Mesendoderm (in vitro differentiated cells): Measurements from ENCODE around the gene TAC4.

Experiments
- DNase-seq: peaks from one replicate; pipeline ENCODE4 v3.0.0; 2013
- H2AK5ac ChIP-seq: 2 replicates; pipeline ENCODE4 v1.6.1; 2013; ENCODE audit warnings: low read length, inconsistent platforms
- H2BK120ac ChIP-seq: 2 replicates; pipeline ENCODE4 v1.6.1; 2013; ENCODE audit warnings: low read depth, mild to moderate bottlenecking, low read length, moderate library complexity, mixed read lengths
- H2BK15ac ChIP-seq: replicated peaks from 2 replicates; pipeline ENCODE4 v1.6.1; 2013; ENCODE audit warnings: low read depth, mild to moderate bottlenecking, moderate library complexity
- H2BK5ac ChIP-seq: 2 replicates; pipeline ENCODE4 v1.6.1; 2013; ENCODE audit warnings: low read length, inconsistent platforms
- H3K18ac ChIP-seq: 2 replicates; pipeline ENCODE4 v1.6.1; 2013; ENCODE audit warnings: mild to moderate bottlenecking, low read length, mixed read lengths
- H3K23ac ChIP-seq: one replicate; pipeline ENCODE4 v1.6.1; 2013; ENCODE audit warnings: low read length
- H3K27ac ChIP-seq: 2 replicates; pipeline ENCODE4 v1.5.1; 2013; ENCODE audit warnings: low read depth, mild to moderate bottlenecking, inconsistent platforms, low read length, moderate library complexity
- H3K27me3 ChIP-seq: 2 replicates; pipeline ENCODE4 v1.6.1; 2013; ENCODE audit warnings: low read length, control low read depth, mild to moderate bottlenecking, inconsistent platforms; ENCODE audit not compliant: insufficient read depth, poor library complexity
- H3K36me3 ChIP-seq: 2 replicates; pipeline ENCODE4 v1.6.1; 2013; ENCODE audit warnings: low read length, inconsistent platforms; ENCODE audit not compliant: control insufficient read depth, insufficient read depth
- H3K4ac ChIP-seq: one replicate; pipeline ENCODE4 v1.6.1; 2013; ENCODE audit warnings: low read depth, mild to moderate bottlenecking, low read length, moderate library complexity
- H3K4me1 ChIP-seq: 2 replicates; pipeline ENCODE4 v1.6.1; 2013; ENCODE audit warnings: low read depth, low read length, inconsistent platforms; ENCODE audit not compliant: control insufficient read depth
- H3K4me2 ChIP-seq: 2 replicates; pipeline ENCODE4 v1.6.1; 2013; ENCODE audit warnings: low read length
- H3K4me3 ChIP-seq: 2 replicates; pipeline ENCODE4 v1.5.1; 2013; ENCODE audit warnings: mild to moderate bottlenecking, low read length
- H3K56ac ChIP-seq: one replicate; pipeline ENCODE4 v1.6.1; 2013; ENCODE audit warnings: low read length
- H3K79me1 ChIP-seq: 2 replicates; pipeline ENCODE4 v1.6.1; 2013; ENCODE audit warnings: low read length, inconsistent platforms
- H3K79me2 ChIP-seq: 2 replicates; pipeline ENCODE4 v1.6.1; 2013; ENCODE audit warnings: mild to moderate bottlenecking, low read length; ENCODE audit not compliant: control insufficient read depth, insufficient read depth
- H3K9ac ChIP-seq: 2 replicates; pipeline ENCODE4 v1.6.1; 2013; ENCODE audit warnings: low read length, inconsistent platforms
- H4K5ac ChIP-seq: one replicate; pipeline ENCODE4 v1.6.1; 2013; ENCODE audit warnings: low read length
- H4K8ac ChIP-seq: one replicate; pipeline ENCODE4 v1.6.1; 2013; ENCODE audit warnings: low read depth, mild to moderate bottlenecking, control low read depth, low read length, moderate library complexity
- WGBS: extraction: QIAGEN DNeasy Blood & Tissue Kit; methylation state at CpG from one replicate; pipeline ENCODE4 v1.1.7; 2013; ENCODE audit warnings: low lambda C conversion rate, missing lambda C conversion rate; ENCODE audit not compliant: insufficient coverage; ENCODE audit errors: extremely low coverage; 5-methylcytosine and 5-hydroxymethylcytosine counted together

TAC4 gene

DNA sequence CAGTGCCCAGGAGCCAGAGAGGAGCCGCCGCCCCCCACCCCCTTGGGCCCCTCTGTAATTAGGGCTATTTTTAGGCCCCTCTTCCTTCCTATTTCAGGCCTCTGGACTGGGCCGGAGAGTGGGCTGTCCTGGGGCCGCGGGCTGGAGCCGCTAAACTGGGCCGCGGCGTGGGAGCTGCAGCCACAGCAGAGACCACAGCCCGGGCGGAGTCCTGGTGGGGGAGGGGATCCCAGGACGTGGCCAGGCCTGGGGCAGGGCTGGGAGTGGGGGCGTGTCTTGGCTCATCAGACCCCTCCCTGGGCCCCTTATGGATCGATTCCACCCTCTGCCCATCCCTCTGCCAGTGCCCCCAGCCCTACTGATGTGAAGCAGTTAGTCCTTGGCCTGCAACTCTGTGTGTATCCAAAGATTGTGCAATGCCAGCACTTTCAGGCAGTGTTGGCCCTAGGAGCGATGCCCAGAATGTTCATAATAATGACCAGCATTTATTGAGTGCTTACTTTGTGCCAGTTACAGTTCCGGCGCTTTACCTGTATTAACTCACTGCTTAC is 15.0 kb upstream of the TAC4 start:
- Histone ChIP-seq H3K4me3 (no peak overlapping the region), H3K4me1 (peaks cover 9% of the 10 kb centered on the region), H3K23ac (no peak overlapping the region), H3K79me1 (no peaks in the 10 kb centered on the region), H2BK5ac (no peak overlapping the region), H3K18ac (no peak overlapping the region), H3K9ac (no peak overlapping the region), H2BK15ac (no peak overlapping the region), H4K8ac (no peak overlapping the region), H3K27ac (no peak overlapping the region), H3K4ac (no peak overlapping the region), H4K5ac (no peak overlapping the region), H2AK5ac (no peak overlapping the region), H3K27me3 (no peaks in the 10 kb centered on the region), H3K4me2 (no peak overlapping the region), H2BK120ac (no peak overlapping the region), H3K56ac (no peak overlapping the region), H3K79me2 (no peaks in the 10 kb centered on the region), H3K36me3 (no peaks in the 10 kb centered on the region)
- WGBS = no CpG with 5 or more reads among the region's 17 CpGs
- no peak for DNase-seq

- Histone ChIP-seq H3K79me1 (no peaks in the 10 kb centered on the region), H2BK120ac (no peak overlapping the region), H3K4me3 (no peak overlapping the region), H3K23ac (no peak overlapping the region), H3K27ac (no peak overlapping the region), H3K9ac (no peak overlapping the region), H4K8ac (no peak overlapping the region), H3K18ac (no peak overlapping the region), H3K27me3 (no peaks in the 10 kb centered on the region), H3K4me1 (peaks cover 8% of the 10 kb centered on the region), H3K79me2 (no peaks in the 10 kb centered on the region), H3K36me3 (no peaks in the 10 kb centered on the region), H4K5ac (no peak overlapping the region), H2BK15ac (no peak overlapping the region), H3K4me2 (peak overlapping the region; percentile 44), H3K56ac (no peak overlapping the region), H2AK5ac (no peak overlapping the region), H3K4ac (no peak overlapping the region), H2BK5ac (no peak overlapping the region)
- WGBS = no CpG with 5 or more reads among the region's 16 CpGs
- peak; percentile 72 for DNase-seq
These were observed 13.4 kb upstream of the TAC4 start for GRCh38 chr17:49861150-49861884.

DNA sequence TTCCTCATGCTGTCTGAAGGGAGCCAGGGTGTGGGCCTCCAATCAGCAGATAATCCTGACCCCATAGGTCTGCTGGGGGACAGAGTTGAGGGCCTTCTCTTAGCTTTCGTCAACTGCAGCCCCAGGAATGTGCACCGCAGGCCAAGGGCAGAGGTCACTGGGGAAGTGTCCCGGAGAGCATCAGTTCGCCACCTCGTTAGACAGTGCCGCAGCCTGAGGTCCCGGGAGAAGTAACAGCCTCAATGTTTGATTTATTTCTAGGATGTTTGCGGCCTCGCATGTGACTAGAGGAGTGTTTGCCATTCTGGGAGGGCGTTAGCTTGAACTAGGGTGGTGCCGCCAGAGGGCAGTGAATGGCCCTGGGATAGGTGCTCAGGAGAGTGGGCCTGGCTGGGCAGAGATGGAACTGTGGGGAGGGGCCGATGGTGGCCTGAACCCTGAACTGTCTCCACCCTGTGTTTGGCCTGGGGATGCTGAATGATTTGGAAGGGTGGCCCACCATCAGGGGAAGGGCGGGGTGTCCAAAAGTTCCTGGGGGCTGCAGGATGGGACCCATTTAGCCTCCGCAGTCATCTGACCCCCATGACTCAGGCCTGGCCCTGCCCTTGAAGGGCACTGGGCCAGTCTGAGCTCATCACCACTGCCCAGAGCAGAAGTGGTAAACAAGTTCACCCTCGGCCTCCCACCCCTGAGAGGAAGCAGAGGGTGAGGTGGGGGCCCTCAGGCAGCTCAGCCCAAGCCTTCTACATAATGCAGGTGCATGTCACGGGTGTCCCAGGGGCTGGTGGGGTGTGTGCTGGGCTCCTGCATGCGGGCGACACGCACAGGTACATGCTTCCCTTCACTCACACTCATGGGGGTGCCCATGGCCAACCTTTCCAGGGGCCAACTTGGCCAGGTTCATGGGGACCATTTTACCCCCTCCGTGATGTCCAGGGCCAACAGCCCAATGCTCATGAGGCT is 12.4 kb upstream of the TAC4 start:
- Histone ChIP-seq H3K18ac (no peak overlapping the region), H3K23ac (no peak overlapping the region), H3K79me2 (no peaks in the 10 kb centered on the region), H3K27me3 (no peaks in the 10 kb centered on the region), H3K27ac (no peak overlapping the region), H3K56ac (no peak overlapping the region), H2BK120ac (no peak overlapping the region), H3K79me1 (no peaks in the 10 kb centered on the region), H3K4me2 (no peak overlapping the region), H4K5ac (no peak overlapping the region), H3K9ac (no peak overlapping the region), H2AK5ac (no peak overlapping the region), H2BK5ac (no peak overlapping the region), H3K36me3 (no peaks in the 10 kb centered on the region), H3K4me3 (no peak overlapping the region), H2BK15ac (no peak overlapping the region), H4K8ac (no peak overlapping the region), H3K4ac (no peak overlapping the region), H3K4me1 (peaks cover 3% of the 10 kb centered on the region)
- DNase-seq = peak; percentile 49
- WGBS = no CpG with 5 or more reads among the region's 20 CpGs

- no peak overlapping the region for H3K27ac ChIP-seq
- H3K9ac ChIP-seq = no peak overlapping the region
- no peak overlapping the region for H2BK15ac ChIP-seq
- H3K4me2 ChIP-seq = no peak overlapping the region
- no peak overlapping the region for H3K4ac ChIP-seq
- H3K27me3 ChIP-seq = no peaks in the 10 kb centered on the region
- H2BK120ac ChIP-seq = no peak overlapping the region
- no peak overlapping the region for H3K56ac ChIP-seq
- no CpG with 5 or more reads among the region's 6 CpGs for WGBS
- no peak overlapping the region for H3K23ac ChIP-seq
- H3K79me2 ChIP-seq = no peaks in the 10 kb centered on the region
- H2AK5ac ChIP-seq = no peak overlapping the region
- no peak overlapping the region for H4K8ac ChIP-seq
- no peaks in the 10 kb centered on the region for H3K4me1 ChIP-seq
- no peak overlapping the region for H2BK5ac ChIP-seq
- H3K79me1 ChIP-seq = no peaks in the 10 kb centered on the region
- no peak overlapping the region for H4K5ac ChIP-seq
- no peaks in the 10 kb centered on the region for H3K36me3 ChIP-seq
- no peak overlapping the region for H3K4me3 ChIP-seq
- no peak for DNase-seq
- H3K18ac ChIP-seq = no peak overlapping the region
These were observed 10.9 kb upstream of the TAC4 start for GRCh38 chr17:49858796-49859195.

DNA sequence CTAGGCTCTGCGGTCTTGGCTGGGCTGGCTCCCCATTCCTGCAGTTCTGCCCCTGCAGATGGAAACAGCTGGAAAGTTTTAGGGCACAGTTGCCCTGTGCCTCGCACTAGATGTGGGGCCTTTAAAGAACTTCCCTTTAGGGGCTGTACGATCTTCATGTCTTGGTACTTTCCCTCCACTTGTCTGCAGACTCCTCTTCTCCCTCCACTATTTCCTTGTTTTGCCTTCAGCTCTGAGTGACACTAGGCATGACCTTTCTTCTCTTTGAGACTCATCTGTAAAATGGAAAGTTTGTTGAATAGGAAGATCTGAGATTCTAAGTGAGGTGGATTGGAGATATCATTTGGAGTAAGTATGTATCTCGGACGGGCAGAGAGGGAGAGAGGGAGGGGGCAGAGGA is 6.3 kb upstream of the TAC4 start:
- Histone ChIP-seq H4K5ac (no peak overlapping the region), H3K18ac (no peak overlapping the region), H2AK5ac (no peak overlapping the region), H3K36me3 (no peaks in the 10 kb centered on the region), H2BK15ac (no peak overlapping the region), H4K8ac (no peak overlapping the region), H3K4me3 (no peak overlapping the region), H3K79me2 (no peaks in the 10 kb centered on the region), H3K4me2 (no peak overlapping the region), H3K27ac (no peak overlapping the region), H3K4ac (no peak overlapping the region), H3K9ac (no peak overlapping the region), H3K23ac (no peak overlapping the region), H3K79me1 (no peaks in the 10 kb centered on the region), H2BK120ac (no peak overlapping the region), H3K56ac (no peak overlapping the region), H3K4me1 (no peaks in the 10 kb centered on the region), H2BK5ac (no peak overlapping the region), H3K27me3 (no peaks in the 10 kb centered on the region)
- DNase-seq = no peak
- whole genome bisulfite sequencing = no CpG with 5 or more reads among the region's 5 CpGs
